H1 (cell line): Measurements from ENCODE around the gene PROSER3. TPM values are rescaled to one million over a fixed set of nuclear protein-coding genes. Genes with fewer than 3 reads are reported as not detected.

Experiments used
- CTCF ChIA-PET: fragments of 300-600 bp; sonication (Branson Sonifier 250); formaldehyde crosslinking; loops from one replicate; lab custom pipeline; 2021; ENCODE audit not compliant: partially characterized antibody; lab: Charles Lee
- POLR2A ChIA-PET: fragments of 300-600 bp; sonication (Branson Sonifier 250); formaldehyde crosslinking; loops from one replicate; lab custom pipeline; 2021; ENCODE audit warnings: inconsistent platforms; ENCODE audit not compliant: partially characterized antibody; lab: Charles Lee
- DNase-seq, 2 experiments: peaks; one replicate each; pipeline versions ENCODE4 v3.0.0 to v3.0.0-alpha.2; 2010 to 2022; ENCODE audit warnings: low spot score in 2 of 2, low read depth in 1 of 2, mixed read lengths in 1 of 2
- FAIRE-seq: peaks from 2 replicates; lab custom pipeline; 2011; peaks lifted over from hg19 to GRCh38; lab: Jason Lieb, UNC
- H2AFZ ChIP-seq: 2 replicates; pipeline ENCODE4 v1.8.1; 2012; ENCODE audit warnings: low read length, inconsistent platforms
- H2AK5ac ChIP-seq: 2 replicates; pipeline ENCODE4 v1.6.1; 2013; ENCODE audit warnings: low read depth, low read length
- H2BK120ac ChIP-seq: replicated peaks from 2 replicates; pipeline ENCODE3; 2013; ENCODE audit warnings: low read depth, low read length, inconsistent platforms
- H2BK12ac ChIP-seq: 2 replicates; pipeline ENCODE4 v1.6.1; 2013; ENCODE audit warnings: low read depth, low read length
- H2BK15ac ChIP-seq: 2 replicates; pipeline ENCODE4 v1.6.1; 2013; ENCODE audit warnings: low read length
- H2BK20ac ChIP-seq: 2 replicates; pipeline ENCODE4 v1.6.1; 2013; ENCODE audit warnings: low read length
- H2BK5ac ChIP-seq: 2 replicates; pipeline ENCODE4 v1.6.1; 2013; ENCODE audit warnings: low read depth, low read length
- H3K14ac ChIP-seq: 2 replicates; pipeline ENCODE4 v1.6.1; 2013; ENCODE audit warnings: inconsistent platforms; ENCODE audit not compliant: insufficient read length
- H3K18ac ChIP-seq: 2 replicates; pipeline ENCODE4 v1.6.1; 2013; ENCODE audit warnings: low read length; ENCODE audit errors: extremely low read depth
- H3K23ac ChIP-seq: 2 replicates; pipeline ENCODE4 v1.6.1; 2013; ENCODE audit warnings: inconsistent platforms; ENCODE audit not compliant: insufficient read length
- H3K23me2 ChIP-seq: 2 replicates; pipeline ENCODE4 v1.6.1; 2013; ENCODE audit warnings: low read depth, low read length
- H3K27ac ChIP-seq: 2 replicates; pipeline ENCODE4 v1.6.1; 2011; ENCODE audit warnings: low read depth, low read length, inconsistent platforms
- H3K27me3 ChIP-seq, 4 experiments: replicated peaks in 1 of 4; 1 replicate in 1 of 4; 2 replicates in 3 of 4; pipeline versions ENCODE4 v1.6.1 to v1.8.1; 2011 to 2013; ENCODE audit warnings: low read length in 3 of 4, mild to moderate bottlenecking in 3 of 4, inconsistent platforms in 2 of 4, mixed read lengths in 2 of 4, moderate library complexity in 1 of 4; ENCODE audit not compliant: control insufficient read depth in 3 of 4, insufficient read depth in 3 of 4; ENCODE audit errors: extremely low read depth in 1 of 4
- H3K36me3 ChIP-seq, 4 experiments: 2 replicates each; pipeline versions ENCODE4 v1.6.1 to v1.8.1; 2011 to 2013; ENCODE audit warnings: mild to moderate bottlenecking in 4 of 4, low read length in 3 of 4, moderate library complexity in 2 of 4, control low read depth in 1 of 4, inconsistent platforms in 1 of 4; ENCODE audit not compliant: insufficient read depth in 4 of 4, control insufficient read depth in 2 of 4
- H3K4ac ChIP-seq: replicated peaks from 2 replicates; pipeline ENCODE3; 2013; ENCODE audit warnings: low read length, low read depth, mixed read lengths, inconsistent platforms; ENCODE audit not compliant: insufficient read length
- H3K4me1 ChIP-seq, 4 experiments: replicated peaks in 1 of 4; 1 replicate in 1 of 4; 2 replicates in 3 of 4; pipeline versions ENCODE4 v1.6.1 to v1.8.1; 2011 to 2013; ENCODE audit warnings: low read length in 3 of 4, inconsistent platforms in 2 of 4, mixed read lengths in 1 of 4; ENCODE audit not compliant: insufficient read depth in 4 of 4, control insufficient read depth in 3 of 4
- H3K4me2 ChIP-seq, 2 experiments: 2 replicates each; pipeline versions ENCODE4 v1.6.1 to v1.8.1; 2011 to 2013; ENCODE audit warnings: low read depth in 2 of 2, low read length in 2 of 2, control low read depth in 1 of 2, inconsistent platforms in 1 of 2, mild to moderate bottlenecking in 1 of 2; ENCODE audit not compliant: insufficient read depth in 1 of 2
- H3K4me3 ChIP-seq, 4 experiments: fragments of 200-600, 300-600 bp in 1 of 4; sonication (generic), shearing (Covaris generic), sonication (Bioruptor Twin) in 1 of 4; 2 replicates each; pipeline versions ENCODE4 v1.5.1 to v1.8.1; 2011 to 2016; ENCODE audit warnings: low read length in 4 of 4, low read depth in 3 of 4, control low read depth in 2 of 4, inconsistent platforms in 2 of 4, mild to moderate bottlenecking in 2 of 4, mixed read lengths in 1 of 4, moderate library complexity in 1 of 4; ENCODE audit not compliant: insufficient read depth in 2 of 4; ENCODE audit errors: extremely low read depth in 1 of 4
- H3K56ac ChIP-seq: replicated peaks from 2 replicates; pipeline ENCODE3; 2013; ENCODE audit warnings: low read depth, mild to moderate bottlenecking, mixed read lengths, low read length, inconsistent platforms; ENCODE audit not compliant: insufficient read length
- H3K79me1 ChIP-seq: 2 replicates; pipeline ENCODE4 v1.6.1; 2013; ENCODE audit warnings: low read depth, low read length, control low read depth
- H3K79me2 ChIP-seq, 2 experiments: 2 replicates each; pipeline versions ENCODE4 v1.6.1 to v1.8.1; 2012 to 2013; ENCODE audit warnings: low read length in 2 of 2, mild to moderate bottlenecking in 2 of 2, inconsistent platforms in 1 of 2; ENCODE audit not compliant: insufficient read depth in 2 of 2, control insufficient read depth in 1 of 2
- H3K9ac ChIP-seq, 4 experiments: replicated peaks in 1 of 4; 1 replicate in 1 of 4; 2 replicates in 3 of 4; pipeline versions ENCODE4 v1.6.1 to v1.8.1; 2011 to 2013; ENCODE audit warnings: low read depth in 3 of 4, low read length in 3 of 4, control low read depth in 2 of 4, mild to moderate bottlenecking in 2 of 4, moderate library complexity in 2 of 4, inconsistent platforms in 1 of 4; ENCODE audit errors: extremely low read depth in 1 of 4
- H3K9me3 ChIP-seq, 2 experiments: 2 replicates each; pipeline versions ENCODE4 v1.6.1 to v1.8.1; 2012 to 2013; ENCODE audit warnings: mild to moderate bottlenecking in 2 of 2, moderate library complexity in 2 of 2, control low read depth in 1 of 2, inconsistent platforms in 1 of 2, low read depth in 1 of 2, low read length in 1 of 2, mixed read lengths in 1 of 2; ENCODE audit not compliant: insufficient read depth in 2 of 2
- H4K20me1 ChIP-seq, 2 experiments: replicated peaks in 1 of 2; 2 replicates each; pipeline versions ENCODE3 to v1.8.1; 2011 to 2013; ENCODE audit warnings: inconsistent platforms in 2 of 2, low read length in 2 of 2, mild to moderate bottlenecking in 1 of 2; ENCODE audit not compliant: insufficient read depth in 2 of 2, control insufficient read depth in 1 of 2
- H4K5ac ChIP-seq: 2 replicates; pipeline ENCODE4 v1.6.1; 2013; ENCODE audit warnings: low read length, low read depth, mixed read lengths, inconsistent platforms; ENCODE audit not compliant: insufficient read length
- H4K8ac ChIP-seq: 2 replicates; pipeline ENCODE4 v1.8.0; 2013; ENCODE audit warnings: mild to moderate bottlenecking, moderate library complexity, low read length, inconsistent platforms; ENCODE audit not compliant: insufficient read depth; ENCODE audit errors: extremely low read depth
- H4K91ac ChIP-seq: replicated peaks from 2 replicates; pipeline ENCODE3; 2013; ENCODE audit warnings: low read length, mixed read lengths, inconsistent platforms; ENCODE audit not compliant: insufficient read length
- BCL11A ChIP-seq, 2 experiments: IDR thresholded peaks; one replicate each; pipeline ENCODE4 v1.6.1; 2011; ENCODE audit warnings: low read depth in 2 of 2, low read length in 2 of 2, mild to moderate bottlenecking in 2 of 2
- CBX8 ChIP-seq: fragments of 300-800, 300-1000 bp; sonication (generic); IDR thresholded peaks from 2 replicates; pipeline ENCODE4 v1.7.1; 2016; ENCODE audit warnings: low read depth, low read length, borderline replicate concordance
- GABPA ChIP-seq: IDR thresholded peaks from 2 replicates; pipeline ENCODE4 v1.6.1; 2011; ENCODE audit warnings: mild to moderate bottlenecking, low read length, moderate library complexity, borderline replicate concordance; ENCODE audit not compliant: insufficient read depth
- HDAC2 ChIP-seq, 2 experiments: fragments of 300-600 bp in 1 of 2; sonication (generic) in 1 of 2; IDR thresholded peaks; 2 replicates each; pipeline ENCODE4 v1.6.1; 2011 to 2012; ENCODE audit warnings: low read depth in 2 of 2, low read length in 2 of 2, mild to moderate bottlenecking in 2 of 2, moderate library complexity in 2 of 2, borderline replicate concordance in 1 of 2, inconsistent platforms in 1 of 2
- RBBP5 ChIP-seq: IDR thresholded peaks from 2 replicates; pipeline ENCODE4 v1.7.1; 2012; ENCODE audit warnings: low read depth, mild to moderate bottlenecking, inconsistent platforms, low read length, moderate library complexity, borderline replicate concordance
- SAP30 ChIP-seq: fragments of 300-600 bp; sonication (generic); IDR thresholded peaks from 2 replicates; pipeline ENCODE4 v1.7.1; 2012; ENCODE audit warnings: low read length, moderate library complexity, mild to moderate bottlenecking, inconsistent platforms; ENCODE audit not compliant: insufficient read depth, insufficient replicate concordance
- SIRT6 ChIP-seq: IDR thresholded peaks from one replicate; pipeline ENCODE4 v1.7.1; 2012; ENCODE audit warnings: low read length, inconsistent platforms
- SP1 ChIP-seq: IDR thresholded peaks from 2 replicates; pipeline ENCODE4 v1.6.1; 2011; ENCODE audit warnings: low read depth, low read length
- SP4 ChIP-seq: IDR thresholded peaks from 2 replicates; pipeline ENCODE4 v1.6.1; 2012; ENCODE audit warnings: low read length, inconsistent platforms
- SRF ChIP-seq: IDR thresholded peaks from 2 replicates; pipeline ENCODE4 v1.6.1; 2011; ENCODE audit warnings: mild to moderate bottlenecking, low read depth, low read length, moderate library complexity
- YY1 ChIP-seq: IDR thresholded peaks from 2 replicates; pipeline ENCODE4 v1.6.1; 2011; ENCODE audit warnings: low read depth, mild to moderate bottlenecking, low read length
- WGBS, 2 experiments: shearing (Covaris generic) in 1 of 2; methylation state at CpG; one replicate each; pipeline versions ENCODE4 v1.1.6 to v1.1.7; 2013 to 2015; ENCODE audit warnings: low lambda C conversion rate in 2 of 2, mixed read lengths in 2 of 2, inconsistent platforms in 1 of 2, low coverage in 1 of 2, missing lambda C conversion rate in 1 of 2; ENCODE audit not compliant: insufficient replicate concordance in 2 of 2, insufficient coverage in 1 of 2, insufficient read length in 1 of 2; ENCODE audit errors: extremely low coverage in 1 of 2, missing lambda C conversion rate in 1 of 2; 5-methylcytosine and 5-hydroxymethylcytosine counted together
- polyA plus RNA-seq, 7 experiments: library from polyadenylated mRNA; depleted of rRNA in 3 of 7; stranded (reverse) in 5 of 7; unstranded in 2 of 7; fragments of >200 nt in 5 of 7; fragments of 200-250 nt in 2 of 7; gene quantifications; 1 replicate in 5 of 7; 2 replicates in 1 of 7; 4 replicates in 1 of 7; pipeline versions ENCODE4 v1.2.1 to v1.2.3, GENCODE V29; 2011 to 2013; ENCODE audit warnings: missing spikeins in 2 of 7, mixed read lengths in 2 of 7
- total RNA-seq: library from RNA; stranded (reverse); fragmentation: NEBNext Ultra II Directional; extraction: Animal tissue kit (Norgen Biotek cat#: 25700); gene quantifications from 2 replicates; pipeline ENCODE4 v1.2.1, GENCODE V29; 2021

PROSER3 gene
- total and polyA plus RNA-seq, 2 of the 8 experiments (the other 6 are each of a cell fraction or from before 2014, with no cell fraction given): 17.8 to 28.9 TPM

GRCh38 chr19:35738887-35739229, 19.1 kb upstream of the PROSER3 start:
- Histone ChIP-seq H4K91ac (no peak overlapping the region), H3K4me2 (no peak overlapping the region; a peak in 1 of 4 replicates), H4K8ac (no peak overlapping the region), H2AK5ac (no peak overlapping the region), H3K4me3 (no peak overlapping the region), H2BK120ac (no peak overlapping the region), H2BK20ac (no peak overlapping the region), H2BK12ac (no peak overlapping the region), H3K18ac (no peak overlapping the region), H4K5ac (no peak overlapping the region), H4K20me1 (peaks cover 0 to 14% of the 10 kb centered on the region in 2 experiments), H3K36me3 (peaks cover 11 to 32% (median 18%) of the 10 kb centered on the region in 4 experiments; a peak in 6 of 8 replicates), H3K56ac (no peak overlapping the region), H3K14ac (no peak overlapping the region), H3K23me2 (peaks cover 10% of the 10 kb centered on the region; the same call in 1 of the 2 replicates), H3K79me1 (no peaks in the 10 kb centered on the region; the same call in 1 of the 2 replicates), H2BK5ac (no peak overlapping the region), H2AFZ (no peak overlapping the region), H3K4me1 (peaks cover 0 to 3% (median 0%) of the 10 kb centered on the region in 4 experiments; a peak in 2 of 7 replicates), H2BK15ac (no peak overlapping the region), H3K27me3 (no peaks in the 10 kb centered on the region), H3K9ac (no peak overlapping the region), H3K79me2 (no peaks in the 10 kb centered on the region), H3K27ac (no peak overlapping the region), H3K23ac (no peak overlapping the region), H3K4ac (no peak overlapping the region), H3K9me3 (no peaks in the 10 kb centered on the region)
- FAIRE-seq: no peak
- ChIA-PET POLR2A (interaction anchor here (1.9 to 7.6 kb wide), 9 partner anchors 8 to 131 kb away, joined by 5 to 54 read pairs (median 12); partner anchors contain the start of genes HSPB6 and LIN37), CTCF (interaction anchor here (1.4 to 8.9 kb wide), 2 partner anchors 15 to 44 kb away, joined by 5 to 80 read pairs; no protein-coding TSS in a partner anchor)
- no peak for DNase-seq
- 92% methylated on average over 2 of the region's 2 CpGs; no CpG with 5 or more reads in 1 of the 2 experiments for WGBS, 2 experiments
- no peak for TF ChIP-seq RBBP5
- no peak for TF ChIP-seq GABPA
- no peak for TF ChIP-seq YY1
- no peak for TF ChIP-seq SRF
- no peak for TF ChIP-seq SP1
- TF ChIP-seq SP4: no peak
- TF ChIP-seq SAP30: no peak
- TF ChIP-seq CBX8: no peak
- TF ChIP-seq HDAC2 (IDR thresholded peaks at IDR 0.05; ENCODE audit: borderline replicate concordance in 1 of 2, low read depth in 2 of 2, low read length in 2 of 2): no peak
- no peak for TF ChIP-seq SIRT6
- no peak for TF ChIP-seq BCL11A (IDR thresholded peaks at IDR 0.05; ENCODE audit: low read depth in 2 of 2, low read length in 2 of 2)
